Inferior parietal cortex (tissue), 1 donor: Measurements from ENCODE around the gene RGS4.

Source experiments
- DNase-seq: peaks from one replicate; pipeline ENCODE4 v3.0.0-alpha.2; 2016; ENCODE audit errors: extremely low spot score

The RGS4 gene

DNA sequence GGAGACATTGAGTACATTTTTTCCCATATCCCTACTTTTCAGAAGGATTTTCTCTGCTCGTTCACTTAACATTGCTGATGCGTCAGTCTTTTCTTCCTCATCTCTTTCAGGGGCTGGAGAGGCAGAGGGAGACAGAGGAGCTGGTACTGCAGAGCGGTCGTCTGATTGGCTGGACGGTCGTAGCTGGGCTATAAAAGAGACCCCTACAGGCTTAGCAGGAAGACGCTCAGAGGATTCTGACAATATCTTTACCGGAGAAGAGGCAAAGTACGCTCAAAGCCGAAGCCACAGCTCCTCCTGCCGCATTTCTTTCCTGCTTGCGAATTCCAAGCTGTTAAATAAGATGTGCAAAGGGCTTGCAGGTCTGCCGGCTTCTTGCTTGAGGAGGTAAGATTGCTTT lies at the start of gene RGS4:
Gene RGS4 (plus strand): TSS at position 220 of the 400 bp plus-strand sequence. CDS start 124 bp downstream, at position 344.
- DNase-seq, result peak; percentile 62

- no peak for DNase-seq
These were observed 47.0 kb upstream of the RGS4 start for GRCh38 chr1:163022129-163022528.

DNA sequence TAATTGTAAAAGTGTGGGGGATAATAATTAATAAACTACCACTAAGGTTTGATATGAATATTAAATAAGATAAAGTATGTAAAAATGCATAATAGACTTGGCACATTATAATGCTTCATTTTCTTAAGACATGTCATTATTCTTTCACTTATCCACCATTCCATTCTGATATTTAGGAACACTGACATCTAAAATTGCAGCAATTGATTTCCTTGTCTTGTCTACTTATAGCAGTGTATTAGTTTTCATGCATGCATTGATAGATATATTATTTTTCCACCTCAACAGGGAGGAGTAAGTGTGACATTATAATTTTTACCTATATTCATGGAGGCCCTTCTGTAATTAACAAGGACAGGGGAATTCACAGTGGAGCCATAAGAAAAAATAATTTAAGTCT lies 41.6 kb upstream of the RGS4 start:
- DNase-seq, result no peak

GRCh38 chr1:163029901-163030300 lies 39.3 kb upstream of the RGS4 start:
- no peak for DNase-seq

- DNase-seq, result no peak
These were observed 33.5 kb upstream of the RGS4 start for GRCh38 chr1:163035446-163036249.

- no peak for DNase-seq
These were observed 32.5 kb upstream of the RGS4 start for GRCh38 chr1:163036671-163037070.

DNA sequence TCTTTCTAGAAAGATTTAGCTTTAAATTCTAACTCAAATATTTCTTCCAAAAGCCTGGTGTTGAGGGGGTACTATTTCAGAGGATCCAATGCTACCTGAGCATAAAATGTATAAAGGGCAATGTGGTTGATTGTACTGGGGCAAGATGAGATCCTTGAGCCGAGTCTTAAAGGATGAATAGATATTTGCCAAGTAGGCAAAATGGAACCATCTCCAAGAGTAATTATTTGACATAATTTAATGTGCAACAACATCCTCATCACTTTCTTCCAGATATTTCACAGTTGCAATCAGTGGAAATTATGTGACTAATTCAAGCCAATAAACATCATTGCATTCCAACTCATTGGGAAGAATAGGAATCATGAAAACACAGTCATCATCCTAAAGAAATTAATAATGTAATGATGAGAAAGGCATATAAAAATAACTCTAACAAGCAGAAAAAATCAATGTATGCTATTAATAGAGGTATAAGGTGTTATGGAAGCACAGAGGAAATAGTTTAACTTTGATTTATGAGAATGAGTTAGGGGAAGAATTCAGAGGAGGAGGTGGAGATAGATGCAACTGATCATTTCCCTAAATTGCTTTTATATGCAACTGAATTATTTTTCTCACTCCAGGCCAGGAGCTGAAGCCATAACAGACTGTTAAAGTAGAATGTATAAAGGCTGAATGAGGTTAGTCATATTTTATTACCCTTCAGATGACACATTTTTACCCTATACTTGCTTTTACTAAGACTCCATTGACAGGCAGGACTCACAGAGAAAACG lies 30.0 kb upstream of the RGS4 start:
- DNase-seq, result no peak

DNA sequence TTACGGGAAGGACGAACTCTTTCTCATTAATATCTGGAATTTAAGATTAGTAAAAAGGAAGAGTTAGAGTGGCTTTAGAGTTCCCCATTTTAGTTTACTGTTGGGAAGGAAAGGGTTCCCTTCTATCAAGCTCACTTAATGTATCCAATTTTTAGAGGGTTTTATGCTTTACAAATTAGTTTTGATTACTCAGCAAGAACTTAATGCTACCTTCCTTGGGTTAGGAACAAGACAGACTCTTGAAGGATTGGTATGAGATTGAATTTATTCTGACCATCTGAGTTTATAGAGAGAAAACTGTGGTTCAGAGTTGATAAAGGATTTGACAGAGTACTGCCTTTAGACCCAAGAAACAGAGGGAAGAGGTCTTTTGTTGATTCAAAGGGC lies 29.5 kb upstream of the RGS4 start:
- DNase-seq, result no peak

- no peak for DNase-seq
These were observed 23.1 kb upstream of the RGS4 start for GRCh38 chr1:163046071-163046470.

GRCh38 chr1:163047951-163048659 lies 21.1 kb upstream of the RGS4 start:
- DNase-seq, result no peak

DNA sequence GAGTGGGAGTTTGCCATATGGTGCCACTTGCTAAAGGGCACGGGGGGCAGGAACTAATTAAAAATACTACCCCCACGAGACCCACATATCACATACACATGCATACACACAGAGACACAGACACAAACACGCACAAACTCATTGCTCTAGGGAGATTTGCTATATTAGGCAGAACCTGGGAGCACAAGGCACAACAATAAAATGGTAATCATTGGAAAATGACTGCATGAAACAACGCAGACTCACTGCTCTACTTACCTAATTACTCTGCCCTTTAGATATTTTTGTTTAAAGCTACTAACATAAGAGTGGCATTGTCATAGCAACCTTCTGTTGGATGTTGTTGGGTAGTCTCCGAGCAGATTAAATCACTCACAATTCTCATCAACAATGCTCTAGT lies 20.3 kb upstream of the RGS4 start:
- no peak for DNase-seq

DNA sequence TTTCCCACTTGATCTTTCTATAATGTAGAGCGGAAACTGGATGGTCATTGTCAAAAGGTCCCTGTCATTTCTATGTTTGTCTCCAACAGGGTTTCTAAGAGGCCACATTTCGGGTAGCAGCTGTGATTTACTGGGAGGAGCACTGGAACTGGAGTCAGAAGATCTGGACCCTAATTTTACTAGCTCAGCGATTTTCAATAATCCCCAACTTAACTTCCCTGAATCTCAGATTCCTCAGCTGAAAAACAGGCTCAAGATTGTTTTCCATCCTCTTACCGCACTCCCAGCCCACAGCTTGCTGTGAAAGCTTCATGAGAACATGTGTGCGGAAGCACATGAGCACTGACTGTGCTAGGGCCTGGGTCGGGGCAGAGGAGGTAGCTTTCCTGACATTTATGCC lies 19.9 kb upstream of the RGS4 start:
- no peak for DNase-seq

GRCh38 chr1:163050496-163050895 lies 18.7 kb upstream of the RGS4 start:
- no peak for DNase-seq

DNA sequence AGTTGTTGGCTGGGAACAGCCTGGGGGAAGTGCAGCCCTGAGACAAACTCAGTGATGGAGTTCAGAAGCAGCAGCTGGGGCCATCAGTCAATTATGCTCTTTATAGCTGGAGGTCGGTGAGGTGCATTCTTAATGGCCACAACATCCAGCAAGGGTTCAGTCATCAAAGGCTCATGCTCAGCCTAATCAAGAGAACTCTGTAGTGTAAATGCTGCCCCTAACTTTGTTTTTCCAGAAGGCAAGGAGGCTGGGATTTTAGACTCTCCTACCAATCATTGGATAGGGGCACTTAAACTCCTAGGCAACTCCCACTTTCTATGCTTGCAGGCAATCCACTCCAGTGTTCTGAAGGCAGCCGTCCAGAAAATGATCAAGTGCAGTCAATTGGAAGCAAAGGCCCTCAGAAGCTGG lies 15.0 kb upstream of the RGS4 start:
- DNase-seq, result no peak

DNA sequence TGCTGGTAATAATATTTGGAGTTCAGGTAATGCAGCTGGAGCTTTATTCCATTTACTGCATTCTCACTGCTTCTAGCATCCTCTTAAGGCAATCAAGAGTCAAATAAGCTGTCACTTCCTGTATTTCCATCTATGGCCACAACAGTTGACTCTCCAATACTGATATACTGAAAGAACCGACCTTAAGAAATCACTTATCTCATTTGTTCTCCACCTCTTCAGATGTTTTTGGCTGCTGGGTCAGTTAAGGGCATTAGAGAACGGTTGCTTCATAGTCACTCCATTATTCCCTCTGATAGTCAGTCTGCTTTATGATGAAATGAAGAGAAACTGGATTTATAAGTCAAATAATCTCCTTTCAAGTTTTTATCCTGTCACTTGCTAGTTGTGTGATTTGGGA lies 14.2 kb upstream of the RGS4 start:
- no peak for DNase-seq

DNA sequence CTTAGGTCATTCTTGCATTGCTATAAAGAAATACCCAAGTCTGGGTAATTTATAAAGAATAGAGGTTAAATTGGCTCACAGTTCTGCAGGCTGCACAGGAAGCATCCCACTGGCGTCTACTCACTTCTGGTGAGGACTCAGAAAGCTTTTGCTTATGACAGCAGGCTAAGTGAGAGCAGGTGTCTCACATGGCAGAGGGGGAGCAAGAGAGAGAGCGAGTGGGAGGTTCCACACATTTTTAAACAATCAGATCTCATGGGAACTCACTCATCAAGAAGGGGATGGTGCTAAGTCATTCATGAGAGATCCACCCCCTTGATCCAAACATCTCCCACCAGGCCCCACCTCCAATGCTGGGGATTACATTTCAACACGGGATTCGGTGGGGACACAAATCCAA lies 13.6 kb upstream of the RGS4 start:
- no peak for DNase-seq

DNA sequence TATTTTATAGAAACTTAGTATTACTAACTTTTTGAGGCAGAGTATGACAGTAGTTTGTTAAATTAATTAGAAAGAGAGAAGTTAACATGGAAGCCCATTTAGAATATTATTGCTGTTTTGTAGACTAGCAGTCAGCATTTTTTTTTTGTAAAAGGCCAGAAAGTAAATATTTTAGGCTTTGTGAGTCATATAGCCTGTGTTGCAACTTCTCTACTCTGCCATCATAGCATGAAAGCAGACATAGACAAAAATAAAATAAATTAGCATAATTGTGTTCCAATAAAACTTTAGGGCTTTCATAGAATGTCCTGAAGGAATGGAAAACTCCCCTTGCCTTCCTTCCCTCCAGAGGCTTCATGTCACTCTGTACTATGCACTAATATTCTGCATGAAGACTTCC lies 12.3 kb upstream of the RGS4 start:
- no peak for DNase-seq

- DNase-seq, result no peak
These were observed 8.7 kb upstream of the RGS4 start for GRCh38 chr1:163060343-163061007.

DNA sequence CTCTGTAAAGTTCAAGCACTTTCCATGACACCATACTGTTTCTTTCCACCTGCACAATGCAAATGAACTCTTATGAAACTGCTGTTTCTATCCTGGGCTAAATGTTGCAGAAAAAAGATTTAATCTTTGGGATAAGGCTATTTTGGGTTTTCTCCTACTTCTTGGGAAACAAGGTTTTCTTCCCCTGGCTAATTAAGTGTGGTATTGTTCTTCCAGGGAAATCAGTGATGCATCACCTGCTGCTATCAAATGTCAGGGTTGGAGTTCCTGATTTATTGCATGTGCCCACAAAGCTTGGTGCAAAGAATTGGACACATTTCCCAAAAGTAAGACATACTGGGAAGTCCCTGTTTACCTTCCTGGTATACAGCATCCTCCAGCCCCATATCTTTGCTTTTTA lies 6.0 kb upstream of the RGS4 start:
- DNase-seq, result no peak

GRCh38 chr1:163063610-163064009 lies 5.6 kb upstream of the RGS4 start:
- no peak for DNase-seq

- no peak for DNase-seq
These were observed 3.0 kb upstream of the RGS4 start for GRCh38 chr1:163066168-163066567.

- no peak for DNase-seq
These were observed 2.5 kb upstream of the RGS4 start for GRCh38 chr1:163066686-163067085.
